ENCODE measurements around the gene WIZ. TPM values are rescaled to one million over a fixed set of nuclear protein-coding genes. Genes with fewer than 3 reads are reported as not detected.

WIZ gene
- polyA plus RNA-seq, 1 donor (not counting 4 experiments of a cell fraction or from before 2014, with no cell fraction given): 5.1 TPM

GRCh38 chr19:15447057-15447456, 2.7 kb downstream of the WIZ start:
- Histone ChIP-seq H3K9ac (ENCODE audit: control insufficient read depth, extremely low read depth, insufficient read depth, low read length) (no peak overlapping the region), H3K27ac (ENCODE audit: control insufficient read depth, insufficient read depth, low read length) (no peak overlapping the region), H3K9me3 (ENCODE audit: control insufficient read depth, low read depth, low read length) (no peaks in the 10 kb centered on the region), H3K4me1 (ENCODE audit: control insufficient read depth, extremely low read depth, insufficient read depth, low read length) (no peaks in the 10 kb centered on the region), H3K27me3 (ENCODE audit: control insufficient read depth, extremely low read depth, insufficient read depth, low read length) (peaks cover 5% of the 10 kb centered on the region), H3K79me2 (ENCODE audit: control insufficient read depth, insufficient read depth, low read length) (no peaks in the 10 kb centered on the region), H3K9me1 (ENCODE audit: control insufficient read depth, extremely low read depth, insufficient read depth, low read length) (no peaks in the 10 kb centered on the region), H3K36me3 (ENCODE audit: control insufficient read depth in 2 of 2, extremely low read depth in 1 of 2, insufficient read depth in 2 of 2, low read length in 2 of 2) (no peaks in the 10 kb centered on the region), H3K4me2 (ENCODE audit: control insufficient read depth, extremely low read depth, insufficient read depth, low read depth, low read length) (no peak overlapping the region), H3K4me3 (ENCODE audit: control insufficient read depth in 2 of 3, extremely low read depth in 1 of 3, insufficient read depth in 2 of 3, low read depth in 1 of 3, low read length in 3 of 3) (no peak overlapping the region), H4K20me1 (ENCODE audit: control insufficient read depth, extremely low read depth, insufficient read depth, low read length) (no peaks in the 10 kb centered on the region), H2AFZ (ENCODE audit: control insufficient read depth, low read length) (no peak overlapping the region)
- FAIRE-seq (no peak), DNase-seq (ENCODE audit: low read depth, low spot score) (no peak)
- dilution Hi-C loops (cut with MboI; ENCODE audit: extremely low pct_ligation_motif_present, low sequenced_read_pairs): no loop called here
- TF ChIP-seq CTCF (optimal IDR thresholded peaks at IDR 0.05 in 1 of 3, IDR thresholded peaks at IDR 0.05 in 1 of 3, conservative IDR thresholded peaks at IDR 0.05 in 1 of 3; ENCODE audit: extremely low read depth in 1 of 3, insufficient read depth in 2 of 3, low read length in 3 of 3) (no peak), EZH2 (IDR thresholded peaks at IDR 0.05; ENCODE audit: low read length) (no peak)

GRCh38 chr19:15445807-15446376, 3.9 kb downstream of the WIZ start:
- no peaks in the 10 kb centered on the region for H4K20me1 ChIP-seq (ENCODE audit: control insufficient read depth, extremely low read depth, insufficient read depth, low read length)
- FAIRE-seq: no peak

GRCh38 chr19:15445227-15445605, 4.5 kb downstream of the WIZ start:
- peaks cover 5% of the 10 kb centered on the region for H3K27me3 ChIP-seq (ENCODE audit: control insufficient read depth, extremely low read depth, insufficient read depth, low read length)

More at GRCh38 chr19:15445807-15446376, 3.9 kb downstream of the WIZ start:
- H2AFZ ChIP-seq (ENCODE audit: control insufficient read depth, low read length): no peak overlapping the region
- no peak overlapping the region for H3K27ac ChIP-seq (ENCODE audit: control insufficient read depth, insufficient read depth, low read length)
- dilution Hi-C loops (cut with MboI; ENCODE audit: extremely low pct_ligation_motif_present, low sequenced_read_pairs): no loop called here
- no peak for TF ChIP-seq EZH2 (IDR thresholded peaks at IDR 0.05; ENCODE audit: low read length)
- H3K4me2 ChIP-seq (ENCODE audit: control insufficient read depth, extremely low read depth, insufficient read depth, low read depth, low read length): no peak overlapping the region
- H3K4me3 ChIP-seq (ENCODE audit: control insufficient read depth in 2 of 3, extremely low read depth in 1 of 3, insufficient read depth in 2 of 3, low read depth in 1 of 3, low read length in 3 of 3): no peak overlapping the region
- H3K9me3 ChIP-seq (ENCODE audit: control insufficient read depth, low read depth, low read length): no peaks in the 10 kb centered on the region
- no peak overlapping the region for H3K9ac ChIP-seq (ENCODE audit: control insufficient read depth, extremely low read depth, insufficient read depth, low read length)
- no peaks in the 10 kb centered on the region for H3K9me1 ChIP-seq (ENCODE audit: control insufficient read depth, extremely low read depth, insufficient read depth, low read length)
- peaks cover 5% of the 10 kb centered on the region for H3K27me3 ChIP-seq (ENCODE audit: control insufficient read depth, extremely low read depth, insufficient read depth, low read length)
- no peak for DNase-seq (ENCODE audit: low read depth, low spot score)
- no peaks in the 10 kb centered on the region for H3K79me2 ChIP-seq (ENCODE audit: control insufficient read depth, insufficient read depth, low read length)
- H3K4me1 ChIP-seq (ENCODE audit: control insufficient read depth, extremely low read depth, insufficient read depth, low read length): no peaks in the 10 kb centered on the region
- H3K36me3 ChIP-seq (ENCODE audit: control insufficient read depth in 2 of 2, extremely low read depth in 1 of 2, insufficient read depth in 2 of 2, low read length in 2 of 2): no peaks in the 10 kb centered on the region

More at GRCh38 chr19:15445227-15445605, 4.5 kb downstream of the WIZ start:
- H3K27ac ChIP-seq (ENCODE audit: control insufficient read depth, insufficient read depth, low read length): no peak overlapping the region
- no peaks in the 10 kb centered on the region for H3K9me3 ChIP-seq (ENCODE audit: control insufficient read depth, low read depth, low read length)
- H3K36me3 ChIP-seq (ENCODE audit: control insufficient read depth in 2 of 2, extremely low read depth in 1 of 2, insufficient read depth in 2 of 2, low read length in 2 of 2): no peaks in the 10 kb centered on the region
- dilution Hi-C loops (cut with MboI; ENCODE audit: extremely low pct_ligation_motif_present, low sequenced_read_pairs): no loop called here
- no peaks in the 10 kb centered on the region for H3K79me2 ChIP-seq (ENCODE audit: control insufficient read depth, insufficient read depth, low read length)
- no peak overlapping the region for H3K4me3 ChIP-seq (ENCODE audit: control insufficient read depth in 2 of 3, extremely low read depth in 1 of 3, insufficient read depth in 2 of 3, low read depth in 1 of 3, low read length in 3 of 3)
- no peaks in the 10 kb centered on the region for H3K9me1 ChIP-seq (ENCODE audit: control insufficient read depth, extremely low read depth, insufficient read depth, low read length)
- H2AFZ ChIP-seq (ENCODE audit: control insufficient read depth, low read length): no peak overlapping the region
- no peaks in the 10 kb centered on the region for H3K4me1 ChIP-seq (ENCODE audit: control insufficient read depth, extremely low read depth, insufficient read depth, low read length)
- H4K20me1 ChIP-seq (ENCODE audit: control insufficient read depth, extremely low read depth, insufficient read depth, low read length): no peaks in the 10 kb centered on the region
- FAIRE-seq (no peak), DNase-seq (ENCODE audit: low read depth, low spot score) (no peak)
- H3K4me2 ChIP-seq (ENCODE audit: control insufficient read depth, extremely low read depth, insufficient read depth, low read depth, low read length): no peak overlapping the region
- no peak overlapping the region for H3K9ac ChIP-seq (ENCODE audit: control insufficient read depth, extremely low read depth, insufficient read depth, low read length)
- TF ChIP-seq CTCF (optimal IDR thresholded peaks at IDR 0.05 in 1 of 3, IDR thresholded peaks at IDR 0.05 in 1 of 3, conservative IDR thresholded peaks at IDR 0.05 in 1 of 3; ENCODE audit: extremely low read depth in 1 of 3, insufficient read depth in 2 of 3, low read length in 3 of 3): no peak
